Effector memory CD4-positive, alpha-beta T cell (primary cell): ENCODE measurements around the gene GNRH2.
"Not testable (repeated sequence)": the region's sequence is repeated elsewhere in the genome, so short reads cannot be mapped to it uniquely, and the experiment has no call there.

Experiments
- DNase-seq, 3 donors: peaks; one replicate each; pipeline ENCODE4 v3.0.0-alpha.2; 2020
- H3K27ac ChIP-seq: 2 replicates; pipeline ENCODE4 v1.7.0; 2013; ENCODE audit warnings: mild to moderate bottlenecking, low read length, moderate library complexity; ENCODE audit not compliant: insufficient read depth, poor library complexity, severe bottlenecking
- H3K27me3 ChIP-seq: replicated peaks from 2 replicates; pipeline ENCODE4 v1.7.0; 2013; ENCODE audit warnings: mild to moderate bottlenecking, low read length; ENCODE audit not compliant: insufficient read depth, control insufficient read depth, poor library complexity, severe bottlenecking
- H3K36me3 ChIP-seq: 2 replicates; pipeline ENCODE4 v1.7.0; 2013; ENCODE audit warnings: mild to moderate bottlenecking, low read length, moderate library complexity; ENCODE audit not compliant: control insufficient read depth, insufficient read depth
- H3K4me1 ChIP-seq: 2 replicates; pipeline ENCODE4 v1.7.0; 2013; ENCODE audit warnings: low read length, mild to moderate bottlenecking; ENCODE audit not compliant: control insufficient read depth, insufficient read depth, poor library complexity, severe bottlenecking
- H3K4me3 ChIP-seq: 2 replicates; pipeline ENCODE4 v1.7.0; 2013; ENCODE audit warnings: low read length, low read depth, mild to moderate bottlenecking; ENCODE audit not compliant: insufficient read depth, poor library complexity, severe bottlenecking
- H3K9me3 ChIP-seq: 2 replicates; pipeline ENCODE4 v1.7.0; 2013; ENCODE audit warnings: mild to moderate bottlenecking, low read length, moderate library complexity; ENCODE audit not compliant: control insufficient read depth

The GNRH2 gene

DNA sequence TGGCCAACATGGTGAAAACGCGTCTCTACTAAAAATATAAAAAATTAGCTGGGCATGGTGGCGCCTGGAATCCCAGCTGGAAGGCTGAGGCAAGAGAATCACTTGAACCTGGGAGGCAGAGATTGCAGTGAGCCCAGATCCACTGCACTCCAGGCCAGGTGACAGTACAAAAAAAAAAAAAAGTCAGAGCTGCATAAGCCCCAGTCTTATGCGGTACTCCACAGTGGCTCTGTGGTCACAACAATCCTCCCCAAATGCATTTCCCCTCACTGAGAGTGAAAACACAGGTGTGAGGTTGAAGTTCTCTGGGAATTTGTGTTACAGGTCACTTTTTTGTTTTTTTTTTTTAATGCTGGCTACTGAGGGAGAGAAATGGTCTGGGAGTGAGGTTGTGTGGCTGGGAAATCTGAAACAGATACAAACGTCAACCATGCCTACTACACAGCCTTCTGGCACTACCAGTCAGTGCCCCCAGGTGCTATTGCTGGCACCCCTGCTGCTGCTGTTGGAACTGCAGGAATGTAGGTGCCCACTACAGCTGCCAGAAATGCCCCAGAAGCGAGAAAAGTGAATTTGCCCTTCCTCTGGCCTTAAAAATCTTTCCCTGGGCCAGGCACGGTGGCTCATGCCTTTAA is 8.1 kb downstream of the GNRH2 start:
- H3K4me1 ChIP-seq: peaks cover 3% of the 10 kb centered on the region
- H3K4me3 ChIP-seq: no peak overlapping the region
- DNase-seq: no peak
- no peak overlapping the region for H3K27ac ChIP-seq
- no peaks in the 10 kb centered on the region for H3K9me3 ChIP-seq
- no peaks in the 10 kb centered on the region for H3K27me3 ChIP-seq
- H3K36me3 ChIP-seq: peaks cover 19% of the 10 kb centered on the region

DNA sequence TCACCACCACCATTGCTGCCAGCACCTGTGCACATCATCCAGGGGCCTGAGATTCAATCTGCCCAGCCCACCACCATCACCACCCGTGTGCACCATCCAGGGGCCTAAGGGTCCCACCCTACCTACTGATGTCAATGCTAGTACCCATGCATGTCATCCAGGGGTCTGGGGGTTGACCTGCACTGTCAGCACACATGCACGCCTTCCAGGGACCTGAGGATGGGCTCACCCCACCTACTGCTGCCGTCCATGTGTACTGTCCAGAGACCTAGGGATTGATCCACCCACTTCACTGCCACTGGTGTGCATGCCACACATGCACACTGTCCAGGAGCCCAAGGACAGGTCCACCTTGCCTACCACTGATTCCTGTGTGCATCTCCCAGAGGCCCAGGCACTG is 16.1 kb downstream of the GNRH2 start:
- Histone ChIP-seq H3K4me1 (no peaks in the 10 kb centered on the region), H3K4me3 (no peak overlapping the region), H3K36me3 (no peaks in the 10 kb centered on the region), H3K27ac (no peak overlapping the region), H3K9me3 (no peaks in the 10 kb centered on the region), H3K27me3 (no peaks in the 10 kb centered on the region)
- no peak for DNase-seq

DNA sequence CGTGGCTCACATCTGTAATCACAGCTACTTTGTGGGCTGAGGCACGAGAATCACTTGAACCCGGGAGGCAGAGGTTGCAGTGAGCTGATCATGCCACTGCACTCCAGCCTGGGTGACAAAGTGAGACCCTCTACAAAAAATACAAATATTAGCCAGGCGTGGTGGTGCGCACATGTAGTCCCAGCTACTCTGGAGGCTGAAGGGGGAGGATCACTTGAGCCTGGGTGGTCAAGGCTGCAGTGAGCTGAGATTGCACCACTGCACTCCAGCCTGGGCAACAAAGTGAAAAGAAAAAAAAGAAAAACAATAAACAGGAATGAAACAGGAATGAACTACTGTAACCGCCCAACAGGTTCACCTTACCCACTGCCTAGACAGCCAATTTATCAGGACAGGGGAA is 20.7 kb downstream of the GNRH2 start:
- not testable (repeated sequence) for H3K27ac ChIP-seq, H3K27me3 ChIP-seq, H3K36me3 ChIP-seq, H3K4me1 ChIP-seq, DNase-seq, H3K9me3 ChIP-seq, H3K4me3 ChIP-seq

DNA sequence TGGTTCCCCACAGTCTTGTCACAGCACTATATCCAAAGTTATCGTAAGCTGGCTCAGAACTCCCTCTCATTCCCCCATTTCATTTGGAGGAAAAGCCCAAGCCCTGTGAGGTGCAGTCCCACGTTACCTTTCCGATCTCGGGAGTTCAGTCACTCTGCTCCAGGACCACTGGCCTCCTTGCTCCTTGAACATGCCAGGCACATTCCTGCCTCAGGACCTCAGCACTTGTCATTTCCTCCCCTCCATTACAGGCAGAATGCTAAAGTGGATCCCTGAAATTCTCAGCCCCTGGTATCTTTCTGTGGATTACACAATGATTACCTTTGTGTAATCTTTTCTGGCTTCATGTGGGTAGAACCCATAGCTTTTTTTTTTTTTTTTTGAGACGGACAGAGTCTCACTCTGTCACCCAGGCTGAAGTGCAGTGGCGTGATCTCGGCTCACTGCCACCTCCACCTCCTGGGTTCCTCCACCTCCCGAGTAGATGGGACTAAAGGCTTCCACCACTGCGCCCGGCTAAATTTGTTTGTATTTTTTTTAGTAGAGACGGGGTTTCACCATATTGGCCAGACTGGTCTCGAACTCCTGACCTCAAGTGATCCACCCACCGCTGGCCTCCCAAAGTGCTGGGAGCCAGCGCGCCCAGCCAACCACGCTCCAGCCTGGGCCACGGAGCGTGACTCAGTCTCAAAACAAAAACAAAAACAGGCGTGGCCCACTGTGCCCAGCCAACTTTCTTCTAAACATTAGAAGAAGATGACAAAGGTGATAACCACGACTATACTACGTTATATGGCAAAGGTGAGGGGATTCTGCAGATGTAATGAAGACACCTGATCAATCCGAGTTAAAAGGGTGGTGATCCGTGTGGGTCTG is 24.0 kb downstream of the GNRH2 start:
- H3K9me3 ChIP-seq: no peaks in the 10 kb centered on the region
- no peak overlapping the region for H3K27ac ChIP-seq
- H3K4me1 ChIP-seq: peaks cover 8% of the 10 kb centered on the region
- H3K27me3 ChIP-seq: no peaks in the 10 kb centered on the region
- H3K4me3 ChIP-seq: no peak overlapping the region
- DNase-seq: no peak
- no peaks in the 10 kb centered on the region for H3K36me3 ChIP-seq

DNA sequence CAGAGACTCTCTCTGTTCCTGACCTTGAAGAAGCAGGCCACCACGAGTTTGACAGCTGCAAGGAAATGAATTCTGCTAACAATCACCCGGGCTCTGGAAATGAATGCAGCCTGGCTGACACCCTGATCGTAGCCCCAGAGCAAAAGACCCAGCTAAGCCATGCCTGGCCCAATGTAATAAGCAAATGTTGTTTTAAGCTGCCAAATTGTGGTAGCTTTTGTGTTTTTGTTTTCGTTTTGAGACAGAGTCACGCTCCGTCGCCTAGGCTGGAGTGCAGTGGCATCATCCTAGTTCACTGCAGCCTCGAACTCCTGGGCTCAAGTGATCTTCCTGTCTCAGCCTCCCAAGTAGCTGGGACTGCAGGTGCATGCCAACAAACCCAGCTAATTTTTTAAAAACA is 24.7 kb downstream of the GNRH2 start:
- H3K4me1 ChIP-seq: peaks cover 11% of the 10 kb centered on the region
- H3K36me3 ChIP-seq: no peaks in the 10 kb centered on the region
- H3K4me3 ChIP-seq: no peak overlapping the region
- H3K27ac ChIP-seq: no peak overlapping the region
- H3K27me3 ChIP-seq: no peaks in the 10 kb centered on the region
- DNase-seq: no peak
- H3K9me3 ChIP-seq: no peaks in the 10 kb centered on the region

DNA sequence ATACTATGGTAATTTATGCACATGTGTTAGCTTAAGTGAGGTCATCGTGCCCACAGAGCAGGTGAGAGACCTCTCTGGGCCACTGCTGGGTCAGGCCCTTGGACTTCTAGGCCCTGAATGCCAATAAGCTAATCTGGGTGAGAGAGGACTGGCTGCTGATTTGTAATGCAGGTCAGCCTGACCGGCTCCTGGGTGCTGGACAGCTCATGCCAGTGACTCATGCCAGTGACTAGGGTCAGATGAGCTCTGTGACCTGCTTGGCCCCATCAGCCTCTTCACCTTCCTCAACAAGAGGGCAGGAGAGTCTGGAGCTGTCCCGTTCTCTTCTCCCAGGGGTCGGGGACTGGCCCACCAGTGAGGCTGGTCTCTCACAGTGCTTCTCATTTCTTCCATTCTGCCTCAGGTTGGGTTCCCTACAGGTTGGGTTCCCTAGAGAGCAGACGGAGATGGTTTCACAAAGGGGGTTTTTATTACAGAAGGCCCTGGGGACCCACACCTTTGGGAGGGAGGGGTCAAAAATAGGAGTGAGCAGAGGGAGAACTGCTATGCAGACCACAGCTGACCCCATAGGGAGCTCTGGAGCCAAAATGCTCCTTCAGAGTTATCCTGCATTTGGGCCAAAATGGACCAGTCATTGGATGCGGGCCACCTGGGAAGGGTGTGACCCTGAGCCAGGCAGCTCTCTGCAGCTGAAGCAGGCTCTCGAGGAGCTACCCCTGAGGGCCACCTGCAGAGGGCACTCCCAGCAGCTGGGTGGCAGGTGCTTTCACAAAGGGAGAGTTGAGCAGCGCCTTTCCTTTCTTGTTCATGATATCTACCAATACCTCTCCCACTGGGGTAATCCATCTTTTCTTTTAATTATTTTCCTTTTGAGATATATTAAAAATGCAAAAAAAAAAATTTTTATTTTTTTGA is 25.8 kb downstream of the GNRH2 start:
- no peaks in the 10 kb centered on the region for H3K9me3 ChIP-seq
- no peak overlapping the region for H3K27ac ChIP-seq
- DNase-seq: no peak
- H3K36me3 ChIP-seq: no peaks in the 10 kb centered on the region
- peaks cover 11% of the 10 kb centered on the region for H3K4me1 ChIP-seq
- no peak overlapping the region for H3K4me3 ChIP-seq
- H3K27me3 ChIP-seq: no peaks in the 10 kb centered on the region

DNA sequence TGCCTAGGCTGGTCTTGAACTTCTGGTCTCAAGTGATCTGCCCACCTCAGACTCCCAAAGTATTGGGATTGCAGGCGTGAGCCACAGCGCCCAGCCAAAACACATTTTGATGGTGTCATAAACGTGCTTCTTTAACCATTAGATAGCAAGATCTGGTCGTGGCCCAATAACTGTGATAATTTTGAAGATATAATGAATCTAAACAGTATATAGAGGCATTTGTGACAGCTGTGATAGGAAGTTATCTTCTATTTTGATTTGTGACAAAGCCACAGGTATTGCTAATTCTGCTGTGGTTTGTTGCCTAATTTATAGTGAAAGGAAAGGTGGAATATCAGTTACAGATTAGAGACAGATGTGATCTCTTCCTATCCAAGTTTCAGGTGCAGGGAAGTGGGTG is 27.3 kb downstream of the GNRH2 start:
- H3K36me3 ChIP-seq: no peaks in the 10 kb centered on the region
- peaks cover 11% of the 10 kb centered on the region for H3K4me1 ChIP-seq
- no peak for DNase-seq
- no peak overlapping the region for H3K4me3 ChIP-seq
- H3K27me3 ChIP-seq: no peaks in the 10 kb centered on the region
- H3K27ac ChIP-seq: no peak overlapping the region
- H3K9me3 ChIP-seq: no peaks in the 10 kb centered on the region

DNA sequence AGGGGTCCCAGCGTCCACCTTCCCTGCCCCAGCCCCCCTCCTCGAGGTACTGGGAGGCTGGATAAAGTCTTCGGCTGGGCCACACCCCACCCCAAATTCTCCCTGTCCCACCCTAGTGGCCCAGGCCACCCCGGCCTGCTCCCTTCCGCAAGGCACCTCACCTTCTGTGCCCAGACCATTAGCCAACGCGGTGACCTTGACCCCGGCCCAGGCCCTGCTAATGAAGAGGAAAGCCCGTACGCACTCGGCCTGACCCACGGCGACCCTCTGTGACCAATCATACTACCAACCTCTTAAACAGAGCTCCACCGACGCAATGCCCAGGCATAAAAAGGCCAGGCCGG is 27.8 kb downstream of the GNRH2 start:
- peak overlapping the region; percentile 51 for H3K27ac ChIP-seq
- peak overlapping the region; percentile 73 for H3K4me3 ChIP-seq
- no peaks in the 10 kb centered on the region for H3K27me3 ChIP-seq
- peaks cover 11% of the 10 kb centered on the region for H3K4me1 ChIP-seq
- no peaks in the 10 kb centered on the region for H3K36me3 ChIP-seq
- no peaks in the 10 kb centered on the region for H3K9me3 ChIP-seq
- DNase-seq: no peak

DNA sequence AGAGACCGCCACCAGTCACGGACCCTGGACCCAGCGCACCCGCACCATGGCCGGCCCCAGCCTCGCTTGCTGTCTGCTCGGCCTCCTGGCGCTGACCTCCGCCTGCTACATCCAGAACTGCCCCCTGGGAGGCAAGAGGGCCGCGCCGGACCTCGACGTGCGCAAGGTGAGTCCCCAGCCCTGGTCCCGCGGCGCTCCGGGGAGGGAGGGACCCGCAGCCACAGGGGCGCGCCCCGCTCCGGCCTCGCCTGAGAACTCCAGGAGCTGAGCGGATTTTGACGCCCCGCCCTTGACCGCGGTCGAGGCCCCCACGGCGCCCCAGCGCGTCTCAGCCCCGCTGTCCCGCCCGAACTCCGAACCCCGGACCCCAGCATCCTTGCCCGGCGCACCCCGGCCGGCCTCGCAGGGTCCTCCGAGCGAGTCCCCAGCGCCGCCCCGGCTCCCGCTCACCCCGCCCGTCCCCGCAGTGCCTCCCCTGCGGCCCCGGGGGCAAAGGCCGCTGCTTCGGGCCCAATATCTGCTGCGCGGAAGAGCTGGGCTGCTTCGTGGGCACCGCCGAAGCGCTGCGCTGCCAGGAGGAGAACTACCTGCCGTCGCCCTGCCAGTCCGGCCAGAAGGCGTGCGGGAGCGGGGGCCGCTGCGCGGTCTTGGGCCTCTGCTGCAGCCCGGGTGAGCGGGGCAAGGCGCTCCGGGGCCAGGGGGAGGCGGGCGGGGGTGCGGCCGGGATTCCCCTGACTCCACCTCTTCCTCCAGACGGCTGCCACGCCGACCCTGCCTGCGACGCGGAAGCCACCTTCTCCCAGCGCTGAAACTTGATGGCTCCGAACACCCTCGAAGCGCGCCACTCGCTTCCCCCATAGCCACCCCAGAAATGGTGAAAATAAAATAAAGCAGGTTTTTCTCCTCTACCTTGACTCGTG is 28.4 kb downstream of the GNRH2 start, which contains the start of gene OXT:
Gene OXT (plus strand): TSS at position 11 of the 920 bp plus-strand sequence. CDS start 36 bp downstream, at position 47.
- Histone ChIP-seq H3K4me1 (peaks cover 11% of the 10 kb centered on the region), H3K27me3 (no peaks in the 10 kb centered on the region), H3K36me3 (no peaks in the 10 kb centered on the region), H3K4me3 (peak within 1 kb of the TSS; percentile 73), H3K9me3 (no peaks in the 10 kb centered on the region), H3K27ac (peak within 1 kb of the TSS; percentile 51)
- DNase-seq: peak; percentile 46 to 61 (median 60)
